Right atrium auricular region (tissue), 2 donors: ENCODE data around the gene CACHD1. TPM values are rescaled to one million over a fixed set of nuclear protein-coding genes. Genes with fewer than 3 reads are reported as not detected.

Source experiments
- DNase-seq: peaks from one replicate; pipeline ENCODE4 v3.0.0-alpha.2; 2019; ENCODE audit warnings: low spot score
- H3K27ac ChIP-seq, 2 donors: fragments of 200-600 bp; sonication (generic); 1 replicate in 1 of 2; 2 replicates in 1 of 2; pipeline ENCODE4 v1.5.1; 2016 to 2019
- H3K27me3 ChIP-seq, 2 donors: fragments of 200-600 bp; sonication (generic); one replicate each; pipeline versions ENCODE4 v1.5.1 to v1.6.0; 2017 to 2019
- H3K36me3 ChIP-seq: fragments of 200-600 bp; sonication (generic); one replicate; pipeline ENCODE4 v1.5.1; 2016
- H3K4me1 ChIP-seq, 2 donors: fragments of 200-600 bp; sonication (generic); one replicate each; pipeline versions ENCODE4 v1.5.1 to v1.6.0; 2017 to 2019
- H3K4me3 ChIP-seq, 2 donors: fragments of 200-600 bp; sonication (generic); 1 replicate in 1 of 2; 2 replicates in 1 of 2; pipeline ENCODE4 v1.5.1; 2017 to 2019; ENCODE audit warnings: mild to moderate bottlenecking in 1 of 2, moderate library complexity in 1 of 2
- H3K9me3 ChIP-seq, 2 donors: fragments of 200-600 bp; sonication (generic); one replicate each; pipeline ENCODE4 v1.5.1; 2019
- CTCF ChIP-seq, 2 donors: fragments of 200-600 bp; sonication (generic); IDR thresholded peaks; one replicate each; pipeline ENCODE4 v1.5.1; 2019; ENCODE audit warnings: antibody characterized with exemption in 2 of 2
- total RNA-seq, 2 donors: library from RNA; depleted of rRNA; stranded (reverse); fragments of >200 nt; gene quantifications; one replicate each; pipeline ENCODE4 v1.1.0, GENCODE V29; 2016

Gene CACHD1
- total RNA-seq, 2 donors from 2014 or later = 3.1 to 8.5 TPM

GRCh38 chr1:64514197-64514765, 44.4 kb downstream of the CACHD1 start:
- H3K4me3 ChIP-seq = no peak overlapping the region
- H3K36me3 ChIP-seq = no peaks in the 10 kb centered on the region
- H3K4me1 ChIP-seq = peaks cover 0 to 39% of the 10 kb centered on the region in 2 donors
- no peaks in the 10 kb centered on the region for H3K9me3 ChIP-seq
- H3K27ac ChIP-seq = peak overlapping the region; percentile 29 to 71
- no peaks in the 10 kb centered on the region for H3K27me3 ChIP-seq
- no peak for TF ChIP-seq CTCF (IDR thresholded peaks at IDR 0.05)
- DNase-seq = no peak

GRCh38 chr1:64515427-64515826, 45.5 kb downstream of the CACHD1 start:
- Histone ChIP-seq H3K9me3 (no peaks in the 10 kb centered on the region), H3K4me3 (no peak overlapping the region), H3K27ac (no peak overlapping the region), H3K4me1 (peaks cover 0 to 48% of the 10 kb centered on the region in 2 donors), H3K36me3 (no peaks in the 10 kb centered on the region), H3K27me3 (no peaks in the 10 kb centered on the region)
- peak; percentile 67 for DNase-seq
- TF ChIP-seq CTCF (IDR thresholded peaks at IDR 0.05) = no peak

GRCh38 chr1:64516301-64516700, 46.4 kb downstream of the CACHD1 start:
- no peak for DNase-seq
- Histone ChIP-seq H3K36me3 (no peaks in the 10 kb centered on the region), H3K27ac (no peak overlapping the region), H3K9me3 (no peaks in the 10 kb centered on the region), H3K27me3 (no peaks in the 10 kb centered on the region), H3K4me1 (peaks cover 0 to 48% of the 10 kb centered on the region in 2 donors), H3K4me3 (no peak overlapping the region)
- TF ChIP-seq CTCF (IDR thresholded peaks at IDR 0.05) = no peak

GRCh38 chr1:64516803-64517568, 47.1 kb downstream of the CACHD1 start:
- no peak overlapping the region for H3K27ac ChIP-seq
- DNase-seq = no peak
- TF ChIP-seq CTCF (IDR thresholded peaks at IDR 0.05) = no peak
- peaks cover 0 to 48% of the 10 kb centered on the region in 2 donors for H3K4me1 ChIP-seq
- no peak overlapping the region for H3K4me3 ChIP-seq
- H3K27me3 ChIP-seq = no peaks in the 10 kb centered on the region
- no peaks in the 10 kb centered on the region for H3K9me3 ChIP-seq
- H3K36me3 ChIP-seq = no peaks in the 10 kb centered on the region

- DNase-seq = no peak
- TF ChIP-seq CTCF (IDR thresholded peaks at IDR 0.05) = no peak
- H3K9me3 ChIP-seq = no peaks in the 10 kb centered on the region
- H3K27ac ChIP-seq = no peak overlapping the region
- H3K4me3 ChIP-seq = no peak overlapping the region
- H3K27me3 ChIP-seq = no peaks in the 10 kb centered on the region
- no peaks in the 10 kb centered on the region for H3K36me3 ChIP-seq
- H3K4me1 ChIP-seq = peaks cover 0 to 48% of the 10 kb centered on the region in 2 donors
Measured at GRCh38 chr1:64517640-64518039, 47.7 kb downstream of the CACHD1 start.
